PC-9 (cell line): ENCODE measurements around the gene MIGA2. TPM values are rescaled to one million over a fixed set of nuclear protein-coding genes. Genes with fewer than 3 reads are reported as not detected.
A peak's percentile ranks its signal among the peaks of the same experiment; 100 is the strongest.

Experiments used
- BruUV-seq: library from RNA; stranded (reverse); fragments of 400-500 nt; replicated peaks from 2 replicates; lab custom pipeline; 2021; lab: Mats Ljungman, UMichigan
- CTCF ChIA-PET: fragments of 300-600 bp; sonication (Branson Sonifier 250); formaldehyde crosslinking; loops from one replicate; lab custom pipeline; 2022; ENCODE audit warnings: antibody characterized with exemption; lab: Charles Lee
- POLR2A ChIA-PET: fragments of 300-600 bp; sonication (Branson Sonifier 250); formaldehyde crosslinking; loops from one replicate; lab custom pipeline; 2022; ENCODE audit warnings: antibody characterized with exemption; ENCODE audit not compliant: unreplicated experiment; lab: Charles Lee
- DNase-seq, 2 experiments: peaks; one replicate each; pipeline versions ENCODE4 v3.0.0 to v3.0.0-alpha.2; 2015 to 2022; ENCODE audit warnings: mixed read lengths in 1 of 2
- H2AFZ ChIP-seq: fragments of 200-600 bp; sonication (generic); 2 replicates; pipeline ENCODE4 v1.8.1; 2017; ENCODE audit warnings: antibody characterized with exemption
- H3F3A ChIP-seq: fragments of 200-600 bp; sonication (generic); 2 replicates; pipeline ENCODE4 v1.8.1; 2017; ENCODE audit warnings: antibody characterized with exemption, mild to moderate bottlenecking, low read depth; ENCODE audit not compliant: insufficient read depth
- H3K27ac ChIP-seq: fragments of 200-600 bp; sonication (generic); 2 replicates; pipeline ENCODE4 v1.6.1; 2016; ENCODE audit warnings: mixed run types
- H3K27me3 ChIP-seq: fragments of 200-600 bp; sonication (generic); 2 replicates; pipeline ENCODE4 v1.6.1; 2016; ENCODE audit warnings: low read depth, mixed run types; ENCODE audit not compliant: insufficient read depth
- H3K36me3 ChIP-seq: fragments of 200-600 bp; sonication (generic); 2 replicates; pipeline ENCODE4 v1.6.1; 2016; ENCODE audit warnings: low read depth, mixed run types
- H3K4me1 ChIP-seq: fragments of 200-600 bp; sonication (generic); replicated peaks from 2 replicates; pipeline ENCODE4 v1.6.1; 2016; ENCODE audit warnings: mixed run types; ENCODE audit not compliant: insufficient read depth
- H3K4me2 ChIP-seq: fragments of 200-600 bp; sonication (generic); 2 replicates; pipeline ENCODE4 v1.6.1; 2017; ENCODE audit warnings: mixed run types
- H3K4me3 ChIP-seq: fragments of 200-600 bp; sonication (generic); 2 replicates; pipeline ENCODE4 v1.6.1; 2016; ENCODE audit warnings: mixed run types
- H3K79me2 ChIP-seq: fragments of 200-600 bp; sonication (generic); 2 replicates; pipeline ENCODE4 v1.6.1; 2017; ENCODE audit warnings: low read depth, mixed run types
- H3K9me2 ChIP-seq: fragments of 200-600 bp; sonication (generic); 2 replicates; pipeline ENCODE4 v1.8.1; 2017; ENCODE audit warnings: mild to moderate bottlenecking; ENCODE audit not compliant: insufficient read depth
- H3K9me3 ChIP-seq: fragments of 200-600 bp; sonication (generic); 2 replicates; pipeline ENCODE4 v1.8.1; 2016; ENCODE audit warnings: low read depth; ENCODE audit not compliant: insufficient read depth
- H4K20me1 ChIP-seq: fragments of 200-600 bp; sonication (generic); 2 replicates; pipeline ENCODE4 v1.8.1; 2017; ENCODE audit not compliant: insufficient read depth
- EZH2 ChIP-seq: fragments of 200-600 bp; sonication (generic); IDR thresholded peaks from 2 replicates; pipeline ENCODE4 v1.8.0; 2017; ENCODE audit warnings: antibody characterized with exemption, low read depth
- intact Hi-C: fragments of 100-400 bp; cut with micrococcal nuclease; formaldehyde crosslinking; loops from one replicate; pipeline ENCODE4 v1.10.0; 2022; ENCODE audit not compliant: unreplicated experiment
- total RNA-seq: library from RNA; stranded (reverse); gene quantifications from 2 replicates; pipeline ENCODE4 v1.2.3, GENCODE V29; 2021
- TF ChIP-seq, protein P1 (sequence below): fragments of 200-600 bp; sonication (generic); conservative IDR thresholded peaks from 2 replicates; pipeline ENCODE4 v1.6.1; 2017; ENCODE audit warnings: mixed run types, antibody characterized with exemption, mild to moderate bottlenecking, moderate library complexity

MIGA2 gene
- total RNA-seq, 1 experiment from 2014 or later: 40.7 TPM

GRCh38 chr9:129053020-129053419, 16.6 kb downstream of the MIGA2 start:
- Histone ChIP-seq H2AFZ (no peak overlapping the region), H3K36me3 (peaks cover 20% of the 10 kb centered on the region), H3K4me2 (peak overlapping the region; percentile 61), H3K27ac (peak overlapping the region; percentile 74), H3K4me3 (no peak overlapping the region; the same call in 1 of the 2 replicates), H4K20me1 (no peaks in the 10 kb centered on the region), H3K79me2 (peaks cover 6% of the 10 kb centered on the region; the same call in 1 of the 2 replicates), H3F3A (peaks cover 45% of the 10 kb centered on the region), H3K4me1 (peaks cover 36% of the 10 kb centered on the region), H3K9me3 (no peaks in the 10 kb centered on the region), H3K9me2 (no peaks in the 10 kb centered on the region), H3K27me3 (no peaks in the 10 kb centered on the region)
- ChIA-PET CTCF (interaction anchor here (1.2 kb wide), 1 partner anchor 25 kb away, joined by 15 read pairs; the partner anchor contains the start of gene SH3GLB2), POLR2A (interaction anchor here (0.5 to 0.8 kb wide), 2 partner anchors 28 to 573 kb away, joined by 3 to 8 read pairs; no protein-coding TSS in a partner anchor)
- no TSS peak for BruUV-seq
- intact Hi-C loops: loop anchor here (2.0 to 10.0 kb wide), 2 partner anchors 58 to 498 kb away; partner anchors contain the start of genes CRAT, PTPA and SPTAN1
- no peak for TF ChIP-seq EZH2
- TF ChIP-seq, protein P1, sequence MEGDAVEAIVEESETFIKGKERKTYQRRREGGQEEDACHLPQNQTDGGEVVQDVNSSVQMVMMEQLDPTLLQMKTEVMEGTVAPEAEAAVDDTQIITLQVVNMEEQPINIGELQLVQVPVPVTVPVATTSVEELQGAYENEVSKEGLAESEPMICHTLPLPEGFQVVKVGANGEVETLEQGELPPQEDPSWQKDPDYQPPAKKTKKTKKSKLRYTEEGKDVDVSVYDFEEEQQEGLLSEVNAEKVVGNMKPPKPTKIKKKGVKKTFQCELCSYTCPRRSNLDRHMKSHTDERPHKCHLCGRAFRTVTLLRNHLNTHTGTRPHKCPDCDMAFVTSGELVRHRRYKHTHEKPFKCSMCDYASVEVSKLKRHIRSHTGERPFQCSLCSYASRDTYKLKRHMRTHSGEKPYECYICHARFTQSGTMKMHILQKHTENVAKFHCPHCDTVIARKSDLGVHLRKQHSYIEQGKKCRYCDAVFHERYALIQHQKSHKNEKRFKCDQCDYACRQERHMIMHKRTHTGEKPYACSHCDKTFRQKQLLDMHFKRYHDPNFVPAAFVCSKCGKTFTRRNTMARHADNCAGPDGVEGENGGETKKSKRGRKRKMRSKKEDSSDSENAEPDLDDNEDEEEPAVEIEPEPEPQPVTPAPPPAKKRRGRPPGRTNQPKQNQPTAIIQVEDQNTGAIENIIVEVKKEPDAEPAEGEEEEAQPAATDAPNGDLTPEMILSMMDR: no peak
- no peak for DNase-seq

GRCh38 chr9:129054163-129054851, 17.9 kb downstream of the MIGA2 start:
- Histone ChIP-seq H3K79me2 (peaks cover 6% of the 10 kb centered on the region; the same call in 1 of the 2 replicates), H3K27me3 (no peaks in the 10 kb centered on the region), H3K4me1 (peaks cover 49% of the 10 kb centered on the region), H3K9me3 (no peaks in the 10 kb centered on the region), H3K9me2 (no peaks in the 10 kb centered on the region), H4K20me1 (no peaks in the 10 kb centered on the region), H3K4me3 (no peak overlapping the region), H2AFZ (no peak overlapping the region), H3K36me3 (peaks cover 20% of the 10 kb centered on the region), H3K4me2 (no peak overlapping the region), H3F3A (peaks cover 52% of the 10 kb centered on the region), H3K27ac (0 out of 2 replicates have a peak overlapping the region, but pooled peaks have one; percentile 74)
- no peak for DNase-seq
- ChIA-PET CTCF (no interaction called here), POLR2A (interaction anchor here (0.6 kb wide), 1 partner anchor 294 kb away, joined by 3 read pairs; no protein-coding TSS in a partner anchor)
- TF ChIP-seq, protein P1: no peak
- TF ChIP-seq EZH2: no peak
- intact Hi-C loops: loop anchor here (10.0 kb wide), 1 partner anchor 500 kb away; the partner anchor contains the start of gene SPTAN1
- BruUV-seq: TSS peak; percentile 45

DNA sequence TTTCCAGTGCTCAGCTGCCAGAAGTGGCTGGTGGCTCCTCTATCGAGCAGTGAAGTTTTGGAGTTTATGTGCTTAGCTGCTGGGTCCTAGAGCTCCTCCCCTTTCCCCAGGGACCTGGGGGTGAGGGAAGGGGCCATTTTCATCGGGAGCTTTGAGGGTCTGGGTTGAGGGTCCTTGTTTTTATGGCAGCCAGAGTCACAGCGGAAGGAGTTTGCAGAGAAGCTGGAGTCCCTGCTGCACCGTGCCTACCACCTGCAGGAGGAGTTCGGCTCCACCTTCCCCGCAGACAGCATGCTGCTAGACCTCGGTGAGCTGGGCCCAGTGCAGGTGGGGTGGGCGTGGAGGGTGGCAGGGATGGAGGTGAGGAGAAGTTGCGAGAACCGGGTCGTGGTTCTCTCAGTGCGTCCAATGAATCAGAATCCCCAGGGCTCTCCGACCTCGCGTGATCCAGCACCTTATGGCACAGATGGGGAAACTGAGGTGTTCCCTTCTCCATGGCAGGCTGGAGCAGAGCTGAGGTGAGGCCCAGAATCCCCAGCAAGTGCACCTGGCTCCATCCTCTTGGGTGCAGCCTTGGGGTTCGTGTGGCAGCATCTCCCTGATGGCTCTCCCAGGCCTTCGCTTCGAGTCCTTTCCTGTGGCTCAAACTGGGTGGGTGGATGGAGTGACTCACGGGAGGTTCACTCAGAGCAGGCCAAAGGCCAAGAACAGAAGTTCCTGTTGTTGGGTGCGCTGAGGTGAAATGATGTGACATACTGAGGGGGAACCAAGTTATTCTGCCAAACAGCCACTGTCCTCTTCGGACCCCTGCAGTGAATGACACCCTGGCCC, 22.8 kb downstream of the MIGA2 start:
- H3K9me3 ChIP-seq: no peaks in the 10 kb centered on the region
- H3K27me3 ChIP-seq: no peaks in the 10 kb centered on the region
- H2AFZ ChIP-seq: no peak overlapping the region
- ChIA-PET CTCF (interaction anchor here (0.6 kb wide), 1 partner anchor 668 kb away, joined by 7 read pairs; no protein-coding TSS in a partner anchor), POLR2A (no interaction called here)
- H3K27ac ChIP-seq: peak overlapping the region; percentile 43
- peaks cover 33% of the 10 kb centered on the region for H3K4me1 ChIP-seq
- no peak overlapping the region for H3K4me3 ChIP-seq
- H3K36me3 ChIP-seq: peaks cover 16% of the 10 kb centered on the region
- peak; percentile 51 to 76 for DNase-seq
- intact Hi-C loops: loop anchor here (1.0 to 10.0 kb wide), 2 partner anchors 31 to 504 kb away; partner anchors contain the start of genes SH3GLB2 and SPTAN1
- H3K4me2 ChIP-seq: peak overlapping the region; percentile 55
- TF ChIP-seq, protein P1: no peak
- TF ChIP-seq EZH2: no peak
- peaks cover 23% of the 10 kb centered on the region; the same call in 1 of the 2 replicates for H3F3A ChIP-seq
- no peaks in the 10 kb centered on the region for H4K20me1 ChIP-seq
- no TSS peak for BruUV-seq
- H3K9me2 ChIP-seq: no peaks in the 10 kb centered on the region
- H3K79me2 ChIP-seq: no peaks in the 10 kb centered on the region
